ENCODE data around the gene PACS1.

Gene PACS1

GRCh38 chr11:66050581-66051231, 19.4 kb upstream of the PACS1 start:
- no peak for DNase-seq

- DNase-seq: no peak
Measured at GRCh38 chr11:66051371-66051765, 18.7 kb upstream of the PACS1 start.

GRCh38 chr11:66051766-66052663, 18.1 kb upstream of the PACS1 start, which contains the start of gene SF3B2:
SF3B2 (plus strand) TSS chr11:66052364; CDS start chr11:66052385, 21 bp downstream.
- peak; percentile 99 for DNase-seq

- peak; percentile 40 for DNase-seq
Measured at GRCh38 chr11:66052664-66052982, 17.4 kb upstream of the PACS1 start.

GRCh38 chr11:66055021-66055420, 15.1 kb upstream of the PACS1 start:
- DNase-seq: no peak

GRCh38 chr11:66056501-66056900, 13.6 kb upstream of the PACS1 start:
- no peak for DNase-seq

- no peak for DNase-seq
Measured at GRCh38 chr11:66059966-66060680, 9.9 kb upstream of the PACS1 start.

- DNase-seq: no peak
Measured at GRCh38 chr11:66061268-66061667, 8.8 kb upstream of the PACS1 start.

- DNase-seq: no peak
Measured at GRCh38 chr11:66062408-66062807, 7.7 kb upstream of the PACS1 start.

GRCh38 chr11:66063900-66064299, 6.2 kb upstream of the PACS1 start:
- no peak for DNase-seq

- no peak for DNase-seq
Measured at GRCh38 chr11:66064571-66064970, 5.5 kb upstream of the PACS1 start.

- no peak for DNase-seq
Measured at GRCh38 chr11:66066751-66067150, 3.3 kb upstream of the PACS1 start.

- DNase-seq: no peak
Measured at GRCh38 chr11:66067640-66068039, 2.4 kb upstream of the PACS1 start.

- peak; percentile 85 for DNase-seq
Measured at GRCh38 chr11:66068154-66068821, 1.8 kb upstream of the PACS1 start.

GRCh38 chr11:66068923-66069714, 953 bp upstream of the PACS1 start:
- DNase-seq: peak; percentile 75

- DNase-seq: peak; percentile 60
Measured at GRCh38 chr11:66070604-66071380, 720 bp downstream of the PACS1 start.

GRCh38 chr11:66071381-66071801, 1.3 kb downstream of the PACS1 start:
- DNase-seq: peak; percentile 34

GRCh38 chr11:66072081-66072480, 2.0 kb downstream of the PACS1 start:
- no peak for DNase-seq

- no peak for DNase-seq
Measured at GRCh38 chr11:66072518-66072917, 2.4 kb downstream of the PACS1 start.

GRCh38 chr11:66073669-66074068, 3.6 kb downstream of the PACS1 start:
- no peak for DNase-seq

GRCh38 chr11:66075273-66075672, 5.2 kb downstream of the PACS1 start:
- DNase-seq: no peak

Data from hematopoietic multipotent progenitor cell treated with erythropoietin and hydrocortisone succinate and interleukin-3 and kit ligand, for 6 days (in vitro differentiated cells).